Measurements from ENCODE around the gene EHMT1. TPM values are rescaled to one million over a fixed set of nuclear protein-coding genes. Genes with fewer than 3 reads are reported as not detected.
"Not testable (repeated sequence)": the region's sequence is repeated elsewhere in the genome, so short reads cannot be mapped to it uniquely, and the experiment has no call there.

Gene EHMT1
- total RNA-seq, 1 donor: 43.6 TPM

DNA sequence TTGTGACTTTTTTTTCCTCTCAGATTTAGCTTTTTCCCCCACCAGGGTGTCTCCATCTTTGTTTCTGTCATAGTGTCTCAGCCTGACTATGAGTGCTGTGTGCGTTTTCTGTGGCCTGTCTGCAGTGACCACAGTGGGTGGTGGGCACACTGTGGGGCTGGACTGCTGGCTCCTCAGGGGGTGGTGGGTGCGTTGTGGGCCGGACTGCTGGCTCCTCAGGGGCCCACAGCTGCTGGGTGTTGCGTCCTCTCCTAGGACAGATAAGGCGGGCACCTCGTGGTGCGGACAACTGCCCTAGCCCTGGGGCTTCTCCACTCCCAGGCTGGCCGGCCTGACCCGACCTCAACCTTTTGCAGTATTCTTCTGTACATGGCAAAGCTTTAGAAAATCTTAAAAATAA is 100.4 kb downstream of the EHMT1 start:
- no peak for DNase-seq (ENCODE audit: low read depth)
- TF ChIP-seq, protein P1, sequence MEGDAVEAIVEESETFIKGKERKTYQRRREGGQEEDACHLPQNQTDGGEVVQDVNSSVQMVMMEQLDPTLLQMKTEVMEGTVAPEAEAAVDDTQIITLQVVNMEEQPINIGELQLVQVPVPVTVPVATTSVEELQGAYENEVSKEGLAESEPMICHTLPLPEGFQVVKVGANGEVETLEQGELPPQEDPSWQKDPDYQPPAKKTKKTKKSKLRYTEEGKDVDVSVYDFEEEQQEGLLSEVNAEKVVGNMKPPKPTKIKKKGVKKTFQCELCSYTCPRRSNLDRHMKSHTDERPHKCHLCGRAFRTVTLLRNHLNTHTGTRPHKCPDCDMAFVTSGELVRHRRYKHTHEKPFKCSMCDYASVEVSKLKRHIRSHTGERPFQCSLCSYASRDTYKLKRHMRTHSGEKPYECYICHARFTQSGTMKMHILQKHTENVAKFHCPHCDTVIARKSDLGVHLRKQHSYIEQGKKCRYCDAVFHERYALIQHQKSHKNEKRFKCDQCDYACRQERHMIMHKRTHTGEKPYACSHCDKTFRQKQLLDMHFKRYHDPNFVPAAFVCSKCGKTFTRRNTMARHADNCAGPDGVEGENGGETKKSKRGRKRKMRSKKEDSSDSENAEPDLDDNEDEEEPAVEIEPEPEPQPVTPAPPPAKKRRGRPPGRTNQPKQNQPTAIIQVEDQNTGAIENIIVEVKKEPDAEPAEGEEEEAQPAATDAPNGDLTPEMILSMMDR (IDR thresholded peaks at IDR 0.05; ENCODE audit: insufficient read depth, low read depth, low read length): no peak
- no peak overlapping the region for H3K4me3 ChIP-seq (ENCODE audit: low read depth, low read length)

DNA sequence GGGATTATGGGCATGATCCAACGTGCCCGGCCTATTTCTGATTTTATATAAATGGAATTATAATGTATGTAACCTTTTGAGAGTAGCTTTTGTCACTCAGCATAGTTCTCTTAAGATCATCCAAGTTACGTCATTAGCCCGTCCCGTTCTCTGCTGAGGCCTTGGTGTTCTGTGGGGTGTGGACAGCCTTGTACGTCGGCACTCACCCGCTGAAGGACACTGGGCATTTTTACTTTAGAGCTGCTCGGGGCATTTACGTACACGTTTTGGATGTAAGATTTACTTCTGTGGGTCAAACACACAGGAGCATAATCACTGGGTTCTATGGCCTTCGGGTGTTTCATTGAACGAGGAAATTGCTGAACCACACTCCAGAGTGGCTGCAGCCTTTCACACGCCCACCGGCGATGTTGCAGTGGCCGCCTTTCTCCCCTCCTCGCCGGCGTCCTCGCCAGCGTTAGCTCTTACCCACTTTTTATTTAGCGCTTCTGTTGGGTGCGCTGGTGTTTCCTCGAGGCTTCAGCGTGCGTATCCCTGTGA is 101.8 kb downstream of the EHMT1 start:
- DNase-seq (ENCODE audit: low read depth): no peak
- TF ChIP-seq, protein P1 (IDR thresholded peaks at IDR 0.05; ENCODE audit: insufficient read depth, low read depth, low read length): no peak
- H3K4me3 ChIP-seq (ENCODE audit: low read depth, low read length): no peak overlapping the region

DNA sequence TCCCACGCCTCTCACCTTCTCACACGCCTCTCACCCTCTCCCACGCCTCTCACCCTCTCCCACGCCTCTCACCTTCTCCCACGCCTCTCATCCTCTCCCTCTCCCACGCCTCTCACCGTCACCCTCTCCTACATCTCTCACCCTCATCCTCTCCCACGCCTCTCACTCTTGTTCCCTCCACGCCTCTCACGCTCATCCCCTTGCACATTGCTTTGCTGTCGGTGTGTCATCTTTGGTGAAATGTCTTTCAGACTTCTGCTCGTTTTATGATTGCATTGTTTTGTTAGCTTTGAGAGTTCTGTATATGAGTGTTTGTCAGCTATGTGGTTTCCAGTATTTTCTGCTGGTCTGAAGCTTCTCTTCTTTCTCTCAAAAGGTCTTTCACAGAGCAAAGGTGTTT is 102.7 kb downstream of the EHMT1 start:
- peak; percentile 67 for DNase-seq (ENCODE audit: low read depth)
- TF ChIP-seq, protein P1 (IDR thresholded peaks at IDR 0.05; ENCODE audit: insufficient read depth, low read depth, low read length): no peak
- H3K4me3 ChIP-seq (ENCODE audit: low read depth, low read length): no peak overlapping the region

DNA sequence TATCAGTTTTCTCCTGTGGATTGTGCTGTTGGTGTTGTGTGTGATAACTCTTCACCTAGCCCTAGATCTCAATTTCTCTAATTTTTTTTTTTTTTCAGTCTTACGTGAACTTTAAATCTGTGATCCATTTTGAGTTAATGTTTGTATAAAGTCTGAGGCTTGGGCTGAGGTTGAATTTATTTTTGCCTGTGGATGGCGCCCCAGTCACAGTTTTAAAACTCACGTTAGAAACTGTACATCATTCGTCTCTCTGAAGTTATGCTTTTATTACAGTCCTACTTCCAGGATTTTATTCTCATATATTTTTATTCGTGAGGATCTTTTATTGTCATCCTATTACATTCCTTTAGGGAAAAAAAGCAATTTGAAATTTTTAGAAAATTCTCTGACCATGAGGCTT is 103.1 kb downstream of the EHMT1 start:
- TF ChIP-seq, protein P1 (IDR thresholded peaks at IDR 0.05; ENCODE audit: insufficient read depth, low read depth, low read length): peak; percentile 27
- H3K4me3 ChIP-seq (ENCODE audit: low read depth, low read length): no peak overlapping the region
- peak; percentile 29 for DNase-seq (ENCODE audit: low read depth)

DNA sequence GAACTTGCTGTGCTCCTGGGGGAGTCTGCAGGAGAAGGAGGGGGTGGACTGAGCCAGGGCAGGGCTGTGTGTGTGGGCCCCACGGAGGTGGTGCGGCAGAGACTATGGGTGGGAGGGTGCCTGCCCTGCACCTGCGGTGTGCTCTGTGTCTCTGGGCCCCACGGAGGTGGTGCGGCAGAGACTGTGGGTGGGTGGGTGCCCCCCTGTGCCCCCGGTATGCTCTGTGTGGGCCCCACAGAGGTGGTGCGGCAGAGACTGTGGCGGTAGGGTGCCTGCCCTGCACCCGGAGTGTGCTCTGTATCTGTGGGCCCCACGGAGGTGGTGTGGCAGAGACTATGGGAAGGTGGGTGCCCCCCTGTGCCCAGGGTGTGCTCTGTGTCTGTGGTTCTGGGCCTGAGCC is 103.7 kb downstream of the EHMT1 start:
- TF ChIP-seq, protein P1 (IDR thresholded peaks at IDR 0.05; ENCODE audit: insufficient read depth, low read depth, low read length): no peak
- DNase-seq (ENCODE audit: low read depth): no peak
- no peak overlapping the region for H3K4me3 ChIP-seq (ENCODE audit: low read depth, low read length)

DNA sequence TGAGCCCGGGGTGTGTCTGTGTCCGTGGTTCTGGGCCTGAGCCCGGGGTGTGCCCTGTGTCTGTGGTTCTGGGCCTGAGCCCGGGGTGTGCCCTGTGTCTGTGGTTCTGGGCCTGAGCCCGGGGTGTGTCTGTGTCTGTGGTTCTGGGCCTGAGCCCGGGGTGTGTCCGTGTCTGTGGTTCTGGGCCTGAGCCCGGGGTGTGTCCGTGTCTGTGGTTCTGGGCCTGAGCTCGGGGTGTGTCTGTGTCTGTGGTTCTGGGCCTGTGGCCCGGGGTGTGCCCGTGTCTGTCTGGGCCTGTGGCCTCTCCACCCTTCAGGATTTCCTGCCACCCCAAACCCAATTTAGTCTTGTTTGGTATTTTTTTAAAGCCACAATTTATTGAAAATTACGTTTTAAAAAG is 104.6 kb downstream of the EHMT1 start:
- not testable (repeated sequence) for DNase-seq (ENCODE audit: low read depth); H3K4me3 ChIP-seq (ENCODE audit: low read depth, low read length)

DNA sequence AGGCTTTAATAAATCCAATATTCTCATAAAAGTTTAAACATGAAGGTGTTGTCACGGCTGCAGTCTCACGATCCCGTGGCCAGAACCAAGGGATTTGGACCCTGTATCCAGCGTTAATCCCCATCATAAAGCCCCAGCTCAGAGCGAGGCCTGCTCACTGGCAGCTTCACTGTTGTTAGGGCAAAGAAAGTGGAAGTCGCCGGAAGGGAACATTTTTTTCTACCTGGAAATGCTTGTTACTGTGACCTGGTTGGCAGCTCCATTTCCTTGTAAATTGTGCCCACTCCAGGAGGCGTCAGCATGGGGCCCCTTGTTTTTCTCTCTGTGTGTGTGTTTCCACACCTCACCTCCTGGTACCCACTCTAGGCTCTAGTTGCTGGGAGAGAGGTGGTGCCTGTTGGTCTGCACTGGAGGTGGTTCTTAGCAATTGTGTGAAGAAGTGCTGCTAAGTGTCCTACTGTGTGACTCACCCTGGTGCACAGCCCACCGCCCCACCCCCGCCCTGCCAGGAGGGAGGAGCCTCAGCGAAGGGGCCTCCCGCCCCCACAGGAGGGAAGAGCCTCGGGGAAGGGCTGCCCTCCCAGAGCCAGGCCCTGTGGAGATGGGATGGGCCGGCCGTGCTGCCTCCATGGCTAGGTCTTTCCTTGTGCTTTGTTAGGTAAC is 105.1 kb downstream of the EHMT1 start:
- TF ChIP-seq, protein P1 (IDR thresholded peaks at IDR 0.05; ENCODE audit: insufficient read depth, low read depth, low read length): no peak
- H3K4me3 ChIP-seq (ENCODE audit: low read depth, low read length): no peak overlapping the region
- peak; percentile 44 for DNase-seq (ENCODE audit: low read depth)
